Lung (tissue), 12 donors: Measurements from ENCODE around the gene TCIRG1. TPM values are rescaled to one million over a fixed set of nuclear protein-coding genes. Genes with fewer than 3 reads are reported as not detected.

Experiments used
- ATAC-seq: fragments of 200-7000 bp; cut with Tn5 transposase; one replicate; pipeline ENCODE4 v1.9.1; 2020; ENCODE audit warnings: moderate number of reproducible peaks; ENCODE audit not compliant: insufficient read depth, low FRiP score
- DNase-seq, 3 donors: peaks; one replicate each; pipeline ENCODE4 v3.0.0-alpha.2; 2013 to 2017
- H3K27ac ChIP-seq, 2 donors: one replicate each; pipeline ENCODE4 v1.5.1; 2013; ENCODE audit warnings: mild to moderate bottlenecking in 2 of 2, moderate library complexity in 2 of 2, control low read depth in 1 of 2, inconsistent platforms in 1 of 2, low read depth in 1 of 2, low read length in 1 of 2
- H3K27me3 ChIP-seq, 3 donors: one replicate each; pipeline ENCODE4 v1.5.1; 2013; ENCODE audit warnings: low read length in 2 of 3; ENCODE audit not compliant: control insufficient read depth in 3 of 3, insufficient read depth in 3 of 3
- H3K36me3 ChIP-seq, 4 donors: one replicate each; pipeline ENCODE4 v1.5.1; 2013; ENCODE audit warnings: low read length in 4 of 4, mild to moderate bottlenecking in 1 of 4, moderate library complexity in 1 of 4; ENCODE audit not compliant: control insufficient read depth in 4 of 4, insufficient read depth in 4 of 4
- H3K4me1 ChIP-seq, 5 donors: one replicate each; pipeline ENCODE4 v1.5.1; 2013; ENCODE audit warnings: low read length in 5 of 5, mild to moderate bottlenecking in 2 of 5, moderate library complexity in 1 of 5; ENCODE audit not compliant: control insufficient read depth in 5 of 5, insufficient read depth in 5 of 5
- H3K4me3 ChIP-seq: one replicate; pipeline ENCODE4 v1.5.1; 2013; ENCODE audit warnings: mild to moderate bottlenecking, control low read depth, moderate library complexity
- H3K9ac ChIP-seq, 2 donors: one replicate each; pipeline ENCODE4 v1.5.1; 2013; ENCODE audit warnings: low read length in 2 of 2, control low read depth in 1 of 2; ENCODE audit not compliant: insufficient read depth in 1 of 2
- H3K9me3 ChIP-seq, 4 donors: one replicate each; pipeline ENCODE4 v1.5.1; 2013; ENCODE audit warnings: low read length in 3 of 4, mild to moderate bottlenecking in 1 of 4, moderate library complexity in 1 of 4; ENCODE audit not compliant: control insufficient read depth in 4 of 4, insufficient read depth in 3 of 4
- CTCF ChIP-seq: IDR thresholded peaks from 2 replicates; pipeline ENCODE4 v1.5.1; 2012; ENCODE audit warnings: mild to moderate bottlenecking; ENCODE audit errors: control extremely low read depth, extremely low read depth
- WGBS, 2 donors: extraction: QIAGEN DNeasy Blood & Tissue Kit; methylation state at CpG; one replicate each; pipeline ENCODE4 v1.1.7; 2013; 5-methylcytosine and 5-hydroxymethylcytosine counted together
- polyA plus RNA-seq, 2 donors: library from polyadenylated mRNA; stranded (reverse); fragments of 200-250 nt; gene quantifications; one replicate each; pipeline ENCODE4 v1.2.1, GENCODE V29; 2013
- total RNA-seq, 2 donors: library from RNA; depleted of rRNA in 1 of 2; stranded (reverse); fragments of >200 nt in 1 of 2; gene quantifications; one replicate each; pipeline ENCODE4 v1.2.1, GENCODE V29; 2014 to 2021
- donor health status: control.
- donor health status: control.
- donor health status: Bipolar disorder and iron deficiency.
- donor health status: healthy.
- donor health status: DM: yes; HTN: yes; CAD: no.

Gene TCIRG1
- total and polyA plus RNA-seq, 4 donors = 70.2 to 438 (median 283) TPM

- no peak for ATAC-seq
- WGBS, 2 donors = 91 to 93% methylated on average over 18 of the region's 18 CpGs
These were observed 20.1 kb upstream of the TCIRG1 start for GRCh38 chr11:68018730-68019190.

GRCh38 chr11:68019486-68019885 lies 19.3 kb upstream of the TCIRG1 start:
- TF ChIP-seq CTCF = no peak
- peak overlapping the region in 1 of 2 donors; percentile 5 for H3K27ac ChIP-seq
- H3K27me3 ChIP-seq = no peaks in the 10 kb centered on the region
- no peaks in the 10 kb centered on the region for H3K9me3 ChIP-seq
- H3K4me1 ChIP-seq = peaks cover 0 to 10% (median 7%) of the 10 kb centered on the region in 5 donors
- no peak overlapping the region for H3K4me3 ChIP-seq
- no peak for ATAC-seq
- peaks cover 0 to 12% (median 0%) of the 10 kb centered on the region in 4 donors for H3K36me3 ChIP-seq
- no peak overlapping the region for H3K9ac ChIP-seq
- DNase-seq = no peak
- WGBS, 2 donors = 88 to 99% methylated on average over 12 of the region's 12 CpGs

More at GRCh38 chr11:68018730-68019190, 20.1 kb upstream of the TCIRG1 start:
- Histone ChIP-seq H3K27me3 (no peaks in the 10 kb centered on the region), H3K36me3 (peaks cover 0 to 11% (median 0%) of the 10 kb centered on the region in 4 donors), H3K27ac (no peak overlapping the region), H3K4me1 (peaks cover 0 to 17% (median 11%) of the 10 kb centered on the region in 5 donors), H3K9me3 (no peaks in the 10 kb centered on the region), H3K9ac (no peak overlapping the region), H3K4me3 (no peak overlapping the region)
- no peak for TF ChIP-seq CTCF
- DNase-seq = no peak

- Histone ChIP-seq H3K9ac (no peak overlapping the region), H3K4me1 (peaks cover 0 to 8% (median 5%) of the 10 kb centered on the region in 5 donors), H3K27ac (peak overlapping the region in 1 of 2 donors; percentile 37), H3K4me3 (no peak overlapping the region), H3K9me3 (peaks cover 0 to 7% (median under 1%) of the 10 kb centered on the region in 4 donors), H3K36me3 (peaks cover 0 to 13% (median 7%) of the 10 kb centered on the region in 4 donors), H3K27me3 (no peaks in the 10 kb centered on the region)
- ATAC-seq (no peak), DNase-seq (peak in 1 of 3 donors; percentile 40)
- 50 to 63% methylated on average over 11 of the region's 11 CpGs for WGBS, 2 donors
- no peak for TF ChIP-seq CTCF
These were observed 18.2 kb upstream of the TCIRG1 start for GRCh38 chr11:68020575-68020974.
